Loucy (cell line): ENCODE measurements around the gene PPIP5K1.
A peak's percentile ranks its signal among the peaks of the same experiment; 100 is the strongest.

Source experiments
- H2AFZ ChIP-seq: fragments of 200-600 bp; sonication (generic); 2 replicates; pipeline ENCODE4 v1.6.0; 2016; ENCODE audit warnings: antibody characterized with exemption, mild to moderate bottlenecking, low read length, moderate library complexity
- H3F3A ChIP-seq: fragments of 200-600 bp; 2 replicates; pipeline ENCODE4 v1.6.0; 2016; ENCODE audit warnings: antibody characterized with exemption, low read depth, mild to moderate bottlenecking
- H3K27me3 ChIP-seq: fragments of 200-600 bp; sonication (generic); 2 replicates; pipeline ENCODE4 v1.6.1; 2014; ENCODE audit warnings: low read length, mild to moderate bottlenecking; ENCODE audit not compliant: insufficient read depth, poor library complexity, severe bottlenecking
- H3K36me3 ChIP-seq: fragments of 200-600 bp; sonication (generic); 2 replicates; pipeline ENCODE4 v1.6.1; 2016; ENCODE audit warnings: low read length; ENCODE audit not compliant: insufficient read depth
- H3K4me1 ChIP-seq: fragments of 200-600 bp; sonication (generic); 2 replicates; pipeline ENCODE4 v1.5.1; 2014; ENCODE audit warnings: low read length, mild to moderate bottlenecking; ENCODE audit not compliant: insufficient read depth, poor library complexity, severe bottlenecking
- H3K4me2 ChIP-seq: fragments of 200-600 bp; sonication (generic); 2 replicates; pipeline ENCODE4 v1.6.0; 2014; ENCODE audit warnings: antibody characterized with exemption, low read length, low read depth, mild to moderate bottlenecking; ENCODE audit not compliant: poor library complexity, severe bottlenecking
- H3K4me3 ChIP-seq: fragments of 200-600 bp; sonication (generic); 2 replicates; pipeline ENCODE4 v1.5.1; 2014; ENCODE audit warnings: low read length, mild to moderate bottlenecking, mixed read lengths; ENCODE audit not compliant: poor library complexity, severe bottlenecking
- H3K79me2 ChIP-seq: fragments of 200-600 bp; sonication (generic); 2 replicates; pipeline ENCODE4 v1.6.1; 2014; ENCODE audit warnings: low read length; ENCODE audit not compliant: insufficient read depth
- H3K9ac ChIP-seq: fragments of 200-600 bp; sonication (generic); 2 replicates; pipeline ENCODE4 v1.6.0; 2014; ENCODE audit warnings: mild to moderate bottlenecking, low read depth, low read length, moderate library complexity; ENCODE audit not compliant: poor library complexity, severe bottlenecking
- H3K9me2 ChIP-seq: fragments of 200-600 bp; sonication (generic); replicated peaks from 2 replicates; pipeline ENCODE4 v1.6.1; 2016; ENCODE audit warnings: low read depth, low read length, mixed read lengths
- H3K9me3 ChIP-seq: fragments of 200-600 bp; sonication (generic); 2 replicates; pipeline ENCODE4 v1.6.1; 2014; ENCODE audit warnings: mild to moderate bottlenecking, antibody characterized with exemption, low read length, low read depth; ENCODE audit not compliant: insufficient read depth
- H4K20me1 ChIP-seq: fragments of 200-600 bp; sonication (generic); 2 replicates; pipeline ENCODE4 v1.6.0; 2014; ENCODE audit warnings: antibody characterized with exemption, low read length, mild to moderate bottlenecking; ENCODE audit not compliant: insufficient read depth, poor library complexity, severe bottlenecking
- CTCF ChIP-seq: fragments of 200-600 bp; sonication (generic); conservative IDR thresholded peaks from 2 replicates; pipeline ENCODE4 v1.5.1; 2014; ENCODE audit warnings: mild to moderate bottlenecking, antibody characterized with exemption, low read length
- EZH2phosphoT487 ChIP-seq: fragments of 200-600 bp; IDR thresholded peaks from 2 replicates; pipeline ENCODE4 v1.6.1; 2018; ENCODE audit warnings: antibody characterized with exemption, mild to moderate bottlenecking, moderate library complexity, borderline replicate concordance

The PPIP5K1 gene

GRCh38 chr15:43516801-43517353, 73.1 kb downstream of the PPIP5K1 start:
- H4K20me1 ChIP-seq, result no peaks in the 10 kb centered on the region
- H3K9ac ChIP-seq, result peak overlapping the region; percentile 44
- H3K9me3 ChIP-seq, result no peaks in the 10 kb centered on the region
- no peak for TF ChIP-seq EZH2phosphoT487
- TF ChIP-seq CTCF, result no peak
- H2AFZ ChIP-seq, result peak overlapping the region; percentile 66
- H3F3A ChIP-seq, result no peaks in the 10 kb centered on the region
- no peaks in the 10 kb centered on the region for H3K79me2 ChIP-seq
- H3K4me3 ChIP-seq, result peak overlapping the region; percentile 56
- peaks cover 57% of the 10 kb centered on the region for H3K4me1 ChIP-seq
- H3K4me2 ChIP-seq, result peak overlapping the region; percentile 90
- H3K9me2 ChIP-seq, result no peaks in the 10 kb centered on the region
- H3K36me3 ChIP-seq, result no peaks in the 10 kb centered on the region; the same call in 1 of the 2 replicates
- H3K27me3 ChIP-seq, result no peaks in the 10 kb centered on the region

- peaks cover 64% of the 10 kb centered on the region for H3K4me1 ChIP-seq
- H3K4me2 ChIP-seq, result no peak overlapping the region
Measured at GRCh38 chr15:43516185-43516584, 73.8 kb downstream of the PPIP5K1 start.

GRCh38 chr15:43515741-43516140, 74.3 kb downstream of the PPIP5K1 start:
- Histone ChIP-seq H3K4me3 (no peak overlapping the region), H2AFZ (no peak overlapping the region)

More at GRCh38 chr15:43516185-43516584, 73.8 kb downstream of the PPIP5K1 start:
- H3K36me3 ChIP-seq, result no peaks in the 10 kb centered on the region
- H4K20me1 ChIP-seq, result no peaks in the 10 kb centered on the region
- H3K9me2 ChIP-seq, result no peaks in the 10 kb centered on the region
- no peak overlapping the region for H3K9ac ChIP-seq
- H3F3A ChIP-seq, result no peaks in the 10 kb centered on the region
- no peak overlapping the region for H3K4me3 ChIP-seq
- TF ChIP-seq CTCF (no peak), EZH2phosphoT487 (no peak)
- H3K27me3 ChIP-seq, result no peaks in the 10 kb centered on the region
- H3K79me2 ChIP-seq, result no peaks in the 10 kb centered on the region
- H3K9me3 ChIP-seq, result no peaks in the 10 kb centered on the region
- H2AFZ ChIP-seq, result no peak overlapping the region

More at GRCh38 chr15:43515741-43516140, 74.3 kb downstream of the PPIP5K1 start:
- Histone ChIP-seq H3K79me2 (no peaks in the 10 kb centered on the region), H3K4me2 (no peak overlapping the region), H3F3A (no peaks in the 10 kb centered on the region), H3K9me2 (no peaks in the 10 kb centered on the region), H3K27me3 (no peaks in the 10 kb centered on the region), H3K4me1 (peaks cover 66% of the 10 kb centered on the region), H3K9me3 (no peaks in the 10 kb centered on the region), H3K9ac (no peak overlapping the region), H4K20me1 (no peaks in the 10 kb centered on the region), H3K36me3 (no peaks in the 10 kb centered on the region)
- TF ChIP-seq EZH2phosphoT487, result no peak
- TF ChIP-seq CTCF, result no peak
